ENCODE data around the gene KRTAP9-1. TPM values are rescaled to one million over a fixed set of nuclear protein-coding genes. Genes with fewer than 3 reads are reported as not detected.

KRTAP9-1 gene
- total and polyA plus RNA-seq, 4 donors: not detected

- no peak overlapping the region for H3K4me3 ChIP-seq (ENCODE audit: low read depth in 1 of 3, low read length in 3 of 3)
- H3K9ac ChIP-seq (ENCODE audit: low read depth in 1 of 2, low read length in 2 of 2): no peak overlapping the region
- H3K27ac ChIP-seq (ENCODE audit: low read depth in 1 of 2, low read length in 2 of 2): no peak overlapping the region
- 56% methylated on average over 1 of the region's 1 CpG for WGBS
- peaks cover 0 to 4% (median 0%) of the 10 kb centered on the region in 4 donors for H3K9me3 ChIP-seq (ENCODE audit: control insufficient read depth in 4 of 4, low read length in 3 of 4)
- peaks cover 0 to 3% (median 0%) of the 10 kb centered on the region in 4 donors for H3K27me3 ChIP-seq (ENCODE audit: control insufficient read depth in 4 of 4, insufficient read depth in 4 of 4, low read length in 3 of 4)
- no peaks in the 10 kb centered on the region for H3K4me1 ChIP-seq (ENCODE audit: control insufficient read depth in 4 of 4, insufficient read depth in 4 of 4, low read length in 3 of 4)
- no peak for DNase-seq (ENCODE audit: low spot score)
- no peaks in the 10 kb centered on the region for H3K36me3 ChIP-seq (ENCODE audit: control insufficient read depth in 4 of 4, insufficient read depth in 3 of 4, low read depth in 1 of 4, low read length in 3 of 4)
- no peak for TF ChIP-seq HNF4A (conservative IDR thresholded peaks at IDR 0.05)
These were observed 22.3 kb downstream of the KRTAP9-1 start for GRCh38 chr17:41211845-41212466.

- no peak for DNase-seq (ENCODE audit: low spot score)
- WGBS: 68% methylated on average over 7 of the region's 7 CpGs
- H3K4me1 ChIP-seq (ENCODE audit: control insufficient read depth in 4 of 4, insufficient read depth in 4 of 4, low read length in 3 of 4): no peaks in the 10 kb centered on the region
These were observed 23.0 kb downstream of the KRTAP9-1 start for GRCh38 chr17:41212524-41213169.

GRCh38 chr17:41215681-41216080 is 26.0 kb downstream of the KRTAP9-1 start:
- Histone ChIP-seq H3K9me3 (ENCODE audit: control insufficient read depth in 4 of 4, low read length in 3 of 4) (no peaks in the 10 kb centered on the region), H3K4me3 (ENCODE audit: low read depth in 1 of 3, low read length in 3 of 3) (no peak overlapping the region), H3K4me1 (ENCODE audit: control insufficient read depth in 4 of 4, insufficient read depth in 4 of 4, low read length in 3 of 4) (no peaks in the 10 kb centered on the region), H3K27me3 (ENCODE audit: control insufficient read depth in 4 of 4, insufficient read depth in 4 of 4, low read length in 3 of 4) (peaks cover 0 to 3% (median 0%) of the 10 kb centered on the region in 4 donors), H3K36me3 (ENCODE audit: control insufficient read depth in 4 of 4, insufficient read depth in 3 of 4, low read depth in 1 of 4, low read length in 3 of 4) (no peaks in the 10 kb centered on the region), H3K9ac (ENCODE audit: low read depth in 1 of 2, low read length in 2 of 2) (no peak overlapping the region), H3K27ac (ENCODE audit: low read depth in 1 of 2, low read length in 2 of 2) (no peak overlapping the region)
- DNase-seq (ENCODE audit: low spot score): no peak
- WGBS: 61% methylated on average over 1 of the region's 1 CpG
- TF ChIP-seq JUND (IDR thresholded peaks at IDR 0.05): no peak
- TF ChIP-seq ZBTB33 (IDR thresholded peaks at IDR 0.05): no peak
- TF ChIP-seq HNF4A (conservative IDR thresholded peaks at IDR 0.05): no peak
- no peak for TF ChIP-seq MAX (IDR thresholded peaks at IDR 0.05)
- no peak for TF ChIP-seq CTCF (IDR thresholded peaks at IDR 0.05; ENCODE audit: low read depth, low read length, missing input control)
- TF ChIP-seq FOXA2 (IDR thresholded peaks at IDR 0.05): no peak
- TF ChIP-seq YY1 (IDR thresholded peaks at IDR 0.05): no peak
- no peak for TF ChIP-seq FOXA1 (IDR thresholded peaks at IDR 0.05)
- no peak for TF ChIP-seq REST (IDR thresholded peaks at IDR 0.05)
- TF ChIP-seq EGR1 (IDR thresholded peaks at IDR 0.05; ENCODE audit: low read depth in 2 of 2): no peak
- no peak for TF ChIP-seq RXRA (IDR thresholded peaks at IDR 0.05)
- no peak for TF ChIP-seq RAD21 (IDR thresholded peaks at IDR 0.05)
- TF ChIP-seq TAF1 (conservative IDR thresholded peaks at IDR 0.05): no peak
- no peak for TF ChIP-seq HNF4G (IDR thresholded peaks at IDR 0.05)
- no peak for TF ChIP-seq NR2F2 (IDR thresholded peaks at IDR 0.05)
- TF ChIP-seq SP1 (IDR thresholded peaks at IDR 0.05): no peak
- no peak for TF ChIP-seq ATF3 (IDR thresholded peaks at IDR 0.05)

More at GRCh38 chr17:41212524-41213169, 23.0 kb downstream of the KRTAP9-1 start:
- no peak overlapping the region for H3K9ac ChIP-seq (ENCODE audit: low read depth in 1 of 2, low read length in 2 of 2)
- no peaks in the 10 kb centered on the region for H3K36me3 ChIP-seq (ENCODE audit: control insufficient read depth in 4 of 4, insufficient read depth in 3 of 4, low read depth in 1 of 4, low read length in 3 of 4)
- H3K27me3 ChIP-seq (ENCODE audit: control insufficient read depth in 4 of 4, insufficient read depth in 4 of 4, low read length in 3 of 4): peaks cover 0 to 3% (median 0%) of the 10 kb centered on the region in 4 donors
- H3K27ac ChIP-seq (ENCODE audit: low read depth in 1 of 2, low read length in 2 of 2): no peak overlapping the region
- no peaks in the 10 kb centered on the region for H3K9me3 ChIP-seq (ENCODE audit: control insufficient read depth in 4 of 4, low read length in 3 of 4)
- TF ChIP-seq TAF1 (conservative IDR thresholded peaks at IDR 0.05): no peak
- no peak overlapping the region for H3K4me3 ChIP-seq (ENCODE audit: low read depth in 1 of 3, low read length in 3 of 3)
